ENCODE measurements around the gene ASIC5. TPM values are rescaled to one million over a fixed set of nuclear protein-coding genes. Genes with fewer than 3 reads are reported as not detected.

ASIC5 gene
- total RNA-seq, 4 donors from 2014 or later, result not detected

DNA sequence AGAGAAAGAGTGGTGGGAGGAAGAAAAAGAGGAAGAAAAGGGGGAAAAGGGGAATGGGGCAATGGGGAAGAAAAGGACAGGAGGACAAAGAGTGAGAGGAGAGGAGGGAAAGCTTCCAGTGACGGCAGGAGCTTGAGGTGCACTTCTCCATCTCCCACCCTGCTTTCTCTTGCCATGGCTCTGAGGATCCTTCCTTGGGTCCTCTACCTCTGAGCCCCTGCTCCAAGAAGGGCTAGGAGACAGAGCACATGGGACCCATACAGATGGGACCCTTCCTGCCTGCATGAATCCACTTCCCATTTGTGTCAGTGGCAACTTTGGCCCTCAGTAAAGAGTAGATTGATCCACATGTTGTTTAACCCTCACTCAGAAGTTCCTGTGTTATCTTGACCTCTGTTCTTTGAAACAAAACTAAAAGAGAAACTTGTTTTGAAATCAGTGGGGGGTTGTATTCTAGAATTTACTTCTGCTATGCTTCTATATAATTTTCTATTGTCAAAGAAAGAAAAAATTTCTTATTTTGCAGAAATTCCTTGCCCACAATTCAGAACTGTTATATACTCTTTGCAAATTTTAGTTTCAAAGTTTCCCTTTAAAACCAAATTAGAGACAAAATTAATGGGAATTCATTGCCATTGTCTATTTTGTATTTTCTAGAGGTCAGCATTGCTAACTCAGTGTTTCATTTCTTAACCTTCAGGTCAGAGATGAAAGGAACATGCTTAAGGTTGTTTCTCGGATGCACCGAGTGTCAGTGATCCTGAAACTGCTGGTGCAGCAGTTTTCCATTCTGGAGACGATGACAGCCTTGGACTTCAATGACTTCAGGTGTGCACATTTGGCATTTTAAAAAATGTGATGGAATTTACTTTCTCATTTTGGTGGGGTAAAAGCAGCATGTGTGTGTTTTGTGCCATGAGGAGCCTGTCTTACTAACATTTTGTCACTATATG is 42.4 kb upstream of the ASIC5 start:
- Histone ChIP-seq H3K27me3 (no peaks in the 10 kb centered on the region), H3K9me3 (no peaks in the 10 kb centered on the region), H3K4me1 (no peaks in the 10 kb centered on the region), H3K36me3 (no peaks in the 10 kb centered on the region), H3K4me3 (no peak overlapping the region), H3K27ac (no peak overlapping the region)
- TF ChIP-seq CTCF (IDR thresholded peaks at IDR 0.05) (no peak), POLR2A (IDR thresholded peaks at IDR 0.05) (no peak)
- no peak for DNase-seq
- intact Hi-C loops (cut with DNase I; ENCODE audit: low total_unique reads), result no loop called here

DNA sequence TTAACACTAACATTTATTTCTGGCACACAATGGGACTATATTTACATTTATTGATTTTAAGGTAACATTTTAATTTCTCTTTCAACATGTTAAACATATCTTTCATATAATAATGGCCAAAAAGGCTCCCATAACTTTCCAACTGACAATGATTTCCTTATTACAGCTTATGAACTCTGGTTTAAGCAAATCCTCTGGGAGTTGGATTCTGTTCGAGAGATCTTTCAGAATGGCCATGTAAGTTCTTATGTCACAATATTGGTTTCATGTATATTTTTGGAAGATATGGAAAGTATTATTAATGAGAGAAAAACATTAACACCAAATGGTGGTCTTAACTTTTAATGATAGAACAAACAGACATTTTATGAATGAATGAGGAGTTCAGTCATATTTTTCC is 41.5 kb upstream of the ASIC5 start:
- Histone ChIP-seq H3K9me3 (no peaks in the 10 kb centered on the region), H3K4me3 (no peak overlapping the region), H3K36me3 (no peaks in the 10 kb centered on the region), H3K4me1 (no peaks in the 10 kb centered on the region), H3K27me3 (no peaks in the 10 kb centered on the region), H3K27ac (no peak overlapping the region)
- intact Hi-C loops (cut with DNase I; ENCODE audit: low total_unique reads), result no loop called here
- TF ChIP-seq CTCF (IDR thresholded peaks at IDR 0.05) (no peak), POLR2A (IDR thresholded peaks at IDR 0.05) (no peak)
- DNase-seq, result no peak

- Histone ChIP-seq H3K27ac (no peak overlapping the region), H3K27me3 (no peaks in the 10 kb centered on the region), H3K36me3 (no peaks in the 10 kb centered on the region), H3K4me1 (no peaks in the 10 kb centered on the region), H3K4me3 (no peak overlapping the region), H3K9me3 (no peaks in the 10 kb centered on the region)
- intact Hi-C loops (cut with DNase I; ENCODE audit: low total_unique reads), result no loop called here
- TF ChIP-seq CTCF (IDR thresholded peaks at IDR 0.05), result no peak
- TF ChIP-seq POLR2A (IDR thresholded peaks at IDR 0.05), result no peak
- DNase-seq, result peak in 1 of 2 donors; percentile 14
Observed at GRCh38 chr4:155906554-155907247, 40.6 kb upstream of the ASIC5 start.

DNA sequence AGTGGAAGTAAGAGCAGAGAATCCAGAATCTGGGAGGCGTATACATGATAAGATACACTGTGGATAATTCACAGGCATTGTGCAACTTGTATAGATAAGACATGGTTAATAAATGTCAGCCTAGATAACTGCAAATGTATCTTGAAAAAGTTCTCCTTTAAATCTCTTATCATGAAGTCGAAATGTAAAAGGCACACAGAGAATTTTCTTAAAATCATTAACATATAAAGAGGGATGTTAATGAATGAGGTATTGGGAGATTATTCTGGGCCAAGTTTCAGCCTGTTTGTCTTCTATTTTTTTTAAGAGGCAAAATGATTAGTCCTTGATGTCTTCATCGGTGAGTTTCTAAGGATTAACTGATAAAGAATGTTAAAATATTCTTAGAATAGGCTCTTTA is 38.3 kb upstream of the ASIC5 start:
- no peak for DNase-seq
- Histone ChIP-seq H3K4me1 (peaks cover 0 to 8% of the 10 kb centered on the region in 2 donors), H3K4me3 (no peak overlapping the region), H3K27ac (no peak overlapping the region), H3K9me3 (no peaks in the 10 kb centered on the region), H3K27me3 (no peaks in the 10 kb centered on the region), H3K36me3 (no peaks in the 10 kb centered on the region)
- TF ChIP-seq POLR2A (IDR thresholded peaks at IDR 0.05), result no peak
- no peak for TF ChIP-seq CTCF (IDR thresholded peaks at IDR 0.05)
- intact Hi-C loops (cut with DNase I; ENCODE audit: low total_unique reads), result no loop called here

GRCh38 chr4:155903453-155903852 is 37.4 kb upstream of the ASIC5 start, which contains the start of gene TDO2:
Gene TDO2 (plus strand): TSS chr4:155903696. CDS start chr4:155903759, 63 bp downstream.
- Histone ChIP-seq H3K4me1 (peaks cover 0 to 8% of the 10 kb centered on the region in 2 donors), H3K27ac (no peak within 1 kb of the TSS), H3K4me3 (no peak within 1 kb of the TSS), H3K9me3 (no peaks in the 10 kb centered on the region), H3K27me3 (no peaks in the 10 kb centered on the region), H3K36me3 (no peaks in the 10 kb centered on the region)
- TF ChIP-seq CTCF (IDR thresholded peaks at IDR 0.05), result no peak
- intact Hi-C loops (cut with DNase I; ENCODE audit: low total_unique reads), result no loop called here
- no peak for DNase-seq
